Gastroesophageal sphincter (tissue), 3 donors: ENCODE measurements around the gene CLCN3.

Experiments
- CTCF ChIP-seq, 4 experiments: fragments of 200-600 bp in 2 of 4; fragments of 450-650 bp in 2 of 4; sonication (generic) in 1 of 4; IDR thresholded peaks; one replicate each; pipeline ENCODE4 v1.5.1; 2017 to 2019; ENCODE audit warnings: antibody characterized with exemption in 4 of 4, mild to moderate bottlenecking in 2 of 4, moderate library complexity in 2 of 4
- POLR2A ChIP-seq, 2 donors: fragments of 450-650 bp; IDR thresholded peaks; one replicate each; pipeline ENCODE4 v1.6.1; 2017; ENCODE audit warnings: antibody characterized with exemption in 2 of 2, mild to moderate bottlenecking in 2 of 2, moderate library complexity in 1 of 2
- POLR2AphosphoS5 ChIP-seq: sonication (generic); formaldehyde crosslinking; IDR thresholded peaks from one replicate; pipeline ENCODE4 v1.6.1; 2017; ENCODE audit warnings: antibody characterized with exemption

- TF ChIP-seq CTCF (IDR thresholded peaks at IDR 0.05) (peak; percentile 45 to 79 (median 60)), POLR2AphosphoS5 (no peak), POLR2A (IDR thresholded peaks at IDR 0.05) (no peak)
Observed at GRCh38 chr4:169612871-169613859, 7.2 kb upstream of the CLCN3 start.
